B cell (primary cell): Measurements from ENCODE around the gene PHACTR1.

Experiments used
- EZH2 ChIP-seq: IDR thresholded peaks from 2 replicates; pipeline ENCODE4 v1.6.1; 2012; ENCODE audit warnings: borderline replicate concordance, low read depth, mild to moderate bottlenecking, moderate library complexity, low read length; ENCODE audit not compliant: insufficient read depth, poor library complexity, severe bottlenecking
- TF ChIP-seq, protein P1 (sequence below): fragments of 200-600 bp; IDR thresholded peaks from one replicate; pipeline ENCODE4 v1.8.0; 2022; ENCODE audit warnings: antibody characterized with exemption, mild to moderate bottlenecking

DNA sequence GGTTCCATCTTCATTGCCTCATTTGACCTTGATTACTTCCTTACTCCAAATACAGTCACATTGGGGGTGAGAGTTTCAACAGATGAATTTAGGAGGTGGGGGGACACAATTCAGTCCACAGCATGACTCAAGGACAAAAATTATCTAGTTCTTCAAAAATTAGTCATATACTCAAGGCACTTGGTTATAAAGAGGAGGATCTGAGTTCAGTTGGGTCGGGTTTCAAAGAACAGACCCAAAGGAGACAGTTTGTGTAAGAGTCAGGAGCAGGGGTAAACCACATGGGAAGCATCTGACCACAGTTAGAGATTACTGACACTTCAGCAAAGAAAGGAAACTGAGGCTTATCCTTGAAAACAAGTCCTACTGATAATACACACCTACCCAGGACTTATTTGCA lies 473.8 kb downstream of the PHACTR1 start:
- TF ChIP-seq, protein P1, sequence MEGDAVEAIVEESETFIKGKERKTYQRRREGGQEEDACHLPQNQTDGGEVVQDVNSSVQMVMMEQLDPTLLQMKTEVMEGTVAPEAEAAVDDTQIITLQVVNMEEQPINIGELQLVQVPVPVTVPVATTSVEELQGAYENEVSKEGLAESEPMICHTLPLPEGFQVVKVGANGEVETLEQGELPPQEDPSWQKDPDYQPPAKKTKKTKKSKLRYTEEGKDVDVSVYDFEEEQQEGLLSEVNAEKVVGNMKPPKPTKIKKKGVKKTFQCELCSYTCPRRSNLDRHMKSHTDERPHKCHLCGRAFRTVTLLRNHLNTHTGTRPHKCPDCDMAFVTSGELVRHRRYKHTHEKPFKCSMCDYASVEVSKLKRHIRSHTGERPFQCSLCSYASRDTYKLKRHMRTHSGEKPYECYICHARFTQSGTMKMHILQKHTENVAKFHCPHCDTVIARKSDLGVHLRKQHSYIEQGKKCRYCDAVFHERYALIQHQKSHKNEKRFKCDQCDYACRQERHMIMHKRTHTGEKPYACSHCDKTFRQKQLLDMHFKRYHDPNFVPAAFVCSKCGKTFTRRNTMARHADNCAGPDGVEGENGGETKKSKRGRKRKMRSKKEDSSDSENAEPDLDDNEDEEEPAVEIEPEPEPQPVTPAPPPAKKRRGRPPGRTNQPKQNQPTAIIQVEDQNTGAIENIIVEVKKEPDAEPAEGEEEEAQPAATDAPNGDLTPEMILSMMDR, result no peak
- no peak for TF ChIP-seq EZH2
